AG09309 (cell line): ENCODE measurements around the gene FMNL2.
A peak's percentile ranks its signal among the peaks of the same experiment; 100 is the strongest.

Source experiments
- DNase-seq: peaks from one replicate; pipeline ENCODE4 v3.0.0-alpha.2; 2010; ENCODE audit warnings: low read depth
- H3K4me3 ChIP-seq: 2 replicates; pipeline ENCODE4 v1.5.1; 2011; ENCODE audit warnings: mild to moderate bottlenecking, low read depth, low read length, moderate library complexity; ENCODE audit not compliant: control insufficient read depth
- TF ChIP-seq, protein P1 (sequence below): IDR thresholded peaks from 2 replicates; pipeline ENCODE4 v1.5.1; 2011; ENCODE audit warnings: mild to moderate bottlenecking, low read depth, low read length, inconsistent platforms; ENCODE audit not compliant: insufficient read depth, control insufficient read depth; ENCODE audit errors: missing control alignments

Gene FMNL2

GRCh38 chr2:152638056-152638455 lies 303.1 kb downstream of the FMNL2 start:
- TF ChIP-seq, protein P1, sequence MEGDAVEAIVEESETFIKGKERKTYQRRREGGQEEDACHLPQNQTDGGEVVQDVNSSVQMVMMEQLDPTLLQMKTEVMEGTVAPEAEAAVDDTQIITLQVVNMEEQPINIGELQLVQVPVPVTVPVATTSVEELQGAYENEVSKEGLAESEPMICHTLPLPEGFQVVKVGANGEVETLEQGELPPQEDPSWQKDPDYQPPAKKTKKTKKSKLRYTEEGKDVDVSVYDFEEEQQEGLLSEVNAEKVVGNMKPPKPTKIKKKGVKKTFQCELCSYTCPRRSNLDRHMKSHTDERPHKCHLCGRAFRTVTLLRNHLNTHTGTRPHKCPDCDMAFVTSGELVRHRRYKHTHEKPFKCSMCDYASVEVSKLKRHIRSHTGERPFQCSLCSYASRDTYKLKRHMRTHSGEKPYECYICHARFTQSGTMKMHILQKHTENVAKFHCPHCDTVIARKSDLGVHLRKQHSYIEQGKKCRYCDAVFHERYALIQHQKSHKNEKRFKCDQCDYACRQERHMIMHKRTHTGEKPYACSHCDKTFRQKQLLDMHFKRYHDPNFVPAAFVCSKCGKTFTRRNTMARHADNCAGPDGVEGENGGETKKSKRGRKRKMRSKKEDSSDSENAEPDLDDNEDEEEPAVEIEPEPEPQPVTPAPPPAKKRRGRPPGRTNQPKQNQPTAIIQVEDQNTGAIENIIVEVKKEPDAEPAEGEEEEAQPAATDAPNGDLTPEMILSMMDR: no peak
- H3K4me3 ChIP-seq: no peak overlapping the region
- no peak for DNase-seq

DNA sequence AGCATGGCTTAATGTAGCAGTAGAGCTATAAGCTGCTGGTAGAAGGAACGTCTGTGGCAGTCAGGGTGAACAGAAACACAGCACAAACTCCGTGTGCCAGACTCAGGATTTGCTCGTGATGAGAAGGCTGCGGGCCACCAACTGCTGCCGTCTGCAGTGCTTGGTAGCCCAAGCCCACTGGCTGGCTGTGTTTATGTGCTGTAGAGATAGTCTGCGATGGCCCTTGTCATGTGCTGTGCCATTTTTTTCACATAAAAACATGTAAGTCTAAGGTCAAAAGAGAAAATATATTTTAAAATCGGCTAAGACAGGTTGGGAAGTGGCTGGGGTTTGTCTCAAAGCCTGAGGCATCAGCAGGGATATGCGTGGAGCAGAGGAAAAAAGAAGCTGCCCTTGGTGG lies 303.6 kb downstream of the FMNL2 start:
- H3K4me3 ChIP-seq: no peak overlapping the region
- TF ChIP-seq, protein P1: no peak
- no peak for DNase-seq

GRCh38 chr2:152644189-152644873 lies 309.4 kb downstream of the FMNL2 start:
- no peak overlapping the region for H3K4me3 ChIP-seq
- DNase-seq: no peak
- TF ChIP-seq, protein P1: no peak

GRCh38 chr2:152646264-152646663 lies 311.3 kb downstream of the FMNL2 start:
- DNase-seq: no peak
- TF ChIP-seq, protein P1: no peak
- no peak overlapping the region for H3K4me3 ChIP-seq

GRCh38 chr2:152646775-152647174 lies 311.8 kb downstream of the FMNL2 start:
- no peak overlapping the region for H3K4me3 ChIP-seq
- TF ChIP-seq, protein P1: no peak
- DNase-seq: peak; percentile 89

- DNase-seq: no peak
- H3K4me3 ChIP-seq: no peak overlapping the region
- TF ChIP-seq, protein P1: no peak
Observed at GRCh38 chr2:152647552-152647951, 312.6 kb downstream of the FMNL2 start.
